NCI-H460 (cell line): Measurements from ENCODE around the gene BLOC1S6. TPM values are rescaled to one million over a fixed set of nuclear protein-coding genes. Genes with fewer than 3 reads are reported as not detected.

Source experiments
- small RNA-seq, 2 experiments: library from RNA; depleted of rRNA; stranded (forward); fragments of <200 nt; gene quantifications; one replicate each; pipeline ENCODE3, GENCODE V24; 2014
- total RNA-seq: library from RNA; depleted of rRNA; stranded (reverse); fragments of >200 nt; shearing (Covaris generic); gene quantifications from 2 replicates; pipeline ENCODE4 v1.2.3, GENCODE V29; 2014; rRNA removed

The BLOC1S6 gene
- total RNA-seq, 1 experiment from 2014 or later = 57.4 TPM

Small RNAs within 50 kb of the gene (small RNA-seq; reads per million reads assigned to genes)
- gene DPPA5P2 (0 reads per million in 2 experiments), gene RF00019 (0 reads per million in 2 experiments)

Other genes with a start within 250 kb of the BLOC1S6 start
- 0.25 and 0.78 TPM in 2 replicates for gene GATM, start 208.8 kb upstream of the BLOC1S6 start, total RNA-seq
- 2.7 and 4.6 TPM in 2 replicates for gene SLC30A4, start 64.6 kb upstream of the BLOC1S6 start, total RNA-seq
- gene SQOR, start 47.6 kb downstream of the BLOC1S6 start, total RNA-seq = 22.3 and 23.6 TPM in 2 replicates